ENCODE results near the gene FES. TPM values are rescaled to one million over a fixed set of nuclear protein-coding genes. Genes with fewer than 3 reads are reported as not detected.
A peak's percentile ranks its signal among the peaks of the same experiment; 100 is the strongest.

The FES gene
- total RNA-seq, 1 donor from 2014 or later, result 55.8 TPM

- intact Hi-C loops (cut with micrococcal nuclease), result loop anchor here (5.0 to 10.0 kb wide), 3 partner anchors 242 to 695 kb away; partner anchors contain the start of genes CIB1 and GDPGP1
- Mint-ChIP-seq H3K36me3 (ENCODE audit: low read depth) (peaks cover 7% of the 10 kb centered on the region), H3K27me3 (ENCODE audit: low read depth) (no peaks in the 10 kb centered on the region), H3K27ac (peak overlapping the region; percentile 98), H3K4me1 (ENCODE audit: low read depth) (peaks cover 41% of the 10 kb centered on the region), H3K9me3 (no peaks in the 10 kb centered on the region), H3K4me3 (ENCODE audit: low read depth) (peak overlapping the region; percentile 92)
- no peak for DNase-seq (ENCODE audit: low spot score)
Observed at GRCh38 chr15:90929246-90930019, 45.1 kb downstream of the FES start.

DNA sequence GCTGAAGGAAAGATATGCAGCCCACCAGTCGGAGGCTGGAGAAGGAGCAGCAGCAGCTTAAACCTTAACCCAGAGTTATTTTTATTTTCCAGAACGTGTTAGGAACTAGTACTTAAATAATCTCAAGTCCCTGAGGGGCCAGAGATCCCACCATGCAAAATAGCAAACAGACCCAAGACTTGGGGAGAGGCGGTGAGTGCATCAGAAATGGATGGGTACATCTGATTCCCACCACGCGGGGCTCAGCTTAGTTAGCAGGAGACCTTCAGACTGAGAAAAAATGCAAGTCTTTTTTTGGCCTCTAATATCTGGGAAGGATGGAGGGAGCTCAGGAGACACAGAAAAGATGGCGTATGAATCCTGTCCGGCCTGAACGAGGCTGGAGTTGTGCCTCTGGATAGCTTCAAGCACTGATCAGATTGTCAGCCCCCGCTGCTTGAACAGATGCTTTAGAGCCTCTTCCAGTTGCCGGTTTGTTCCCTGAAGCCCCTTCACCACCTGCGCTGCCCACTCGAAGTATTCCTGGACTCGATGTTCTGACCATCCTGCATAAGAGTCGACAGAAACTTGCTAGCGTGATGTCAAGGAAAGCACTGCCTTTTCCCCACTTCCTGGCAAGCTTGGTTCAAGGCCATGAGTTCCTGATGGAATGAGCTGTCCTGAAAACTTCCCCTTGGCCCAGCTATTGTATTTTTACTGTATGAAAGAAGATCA, 46.7 kb downstream of the FES start:
- DNase-seq (ENCODE audit: low spot score), result no peak
- peak overlapping the region; percentile 92 for H3K4me3 Mint-ChIP-seq (ENCODE audit: low read depth)
- no peaks in the 10 kb centered on the region for H3K27me3 Mint-ChIP-seq (ENCODE audit: low read depth)
- peaks cover 4% of the 10 kb centered on the region for H3K36me3 Mint-ChIP-seq (ENCODE audit: low read depth)
- no peaks in the 10 kb centered on the region for H3K9me3 Mint-ChIP-seq
- peaks cover 41% of the 10 kb centered on the region for H3K4me1 Mint-ChIP-seq (ENCODE audit: low read depth)
- intact Hi-C loops (cut with micrococcal nuclease), result loop anchor here (1.0 to 10.0 kb wide), 4 partner anchors 29 to 696 kb away; partner anchors contain the start of genes CIB1 and GDPGP1
- H3K27ac Mint-ChIP-seq, result peak overlapping the region; percentile 98

DNA sequence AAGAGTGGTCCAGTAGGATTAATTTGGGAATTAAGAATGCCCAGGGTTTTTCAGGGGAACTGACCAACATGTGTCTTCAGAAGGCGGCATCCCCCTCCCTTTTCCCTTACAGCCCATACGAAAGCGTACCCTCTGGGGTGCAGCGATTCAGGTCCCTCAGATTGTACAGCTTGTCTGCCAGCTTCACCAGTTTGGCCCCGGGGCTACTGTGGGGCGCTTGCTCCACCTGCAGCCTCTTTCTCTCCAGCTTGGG, 47.2 kb downstream of the FES start:
- Mint-ChIP-seq H3K36me3 (ENCODE audit: low read depth) (peaks cover 9% of the 10 kb centered on the region), H3K4me1 (ENCODE audit: low read depth) (peaks cover 46% of the 10 kb centered on the region), H3K27ac (peak overlapping the region; percentile 98), H3K27me3 (ENCODE audit: low read depth) (no peaks in the 10 kb centered on the region), H3K9me3 (no peaks in the 10 kb centered on the region), H3K4me3 (ENCODE audit: low read depth) (peak overlapping the region; percentile 92)
- intact Hi-C loops (cut with micrococcal nuclease), result loop anchor here (1.0 to 10.0 kb wide), 4 partner anchors 29 to 697 kb away; partner anchors contain the start of genes CIB1 and GDPGP1
- no peak for DNase-seq (ENCODE audit: low spot score)

DNA sequence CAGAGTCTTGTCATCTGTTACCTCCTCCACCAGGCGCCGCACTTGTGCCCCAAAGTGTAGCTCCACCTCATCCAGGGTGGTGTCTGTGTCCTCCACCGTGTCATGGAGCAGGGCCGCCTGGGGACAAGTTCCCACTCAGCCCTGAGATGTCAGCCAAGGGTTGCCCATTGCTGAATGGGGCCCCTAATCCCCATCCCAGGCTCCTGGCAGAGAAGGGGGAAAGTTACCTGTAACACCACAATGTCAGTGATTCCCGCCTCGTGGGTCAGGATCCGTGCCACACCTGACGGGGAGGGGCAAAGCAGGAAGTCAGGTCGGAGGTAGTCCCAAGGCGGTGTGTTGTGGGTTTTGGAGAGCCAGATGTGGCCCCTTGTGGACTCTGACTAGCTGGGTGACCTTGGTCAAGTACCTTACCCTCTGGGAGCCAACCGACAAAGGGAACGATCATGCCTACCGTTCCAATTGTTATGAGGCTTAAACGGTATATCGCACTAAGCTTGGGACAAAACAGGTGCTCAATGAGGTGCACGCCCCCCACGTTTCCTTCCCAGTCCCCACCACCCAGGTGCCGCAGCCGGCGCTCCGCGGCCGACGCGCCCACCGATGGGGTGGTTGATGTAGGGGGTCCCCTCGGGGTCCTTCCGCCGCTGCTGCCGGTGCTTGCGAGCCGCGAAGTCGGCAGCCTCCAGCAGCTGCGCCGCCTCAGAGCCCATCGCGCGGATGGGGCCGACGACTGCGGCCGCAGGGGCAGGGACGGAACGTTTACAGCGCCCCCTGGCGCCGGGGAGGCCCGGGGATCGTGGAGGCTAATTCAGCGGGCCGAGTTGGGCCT, 47.7 kb downstream of the FES start, which contains the start of gene HDDC3:
TSS of gene HDDC3 (minus strand) at position 722 of the 832 bp plus-strand sequence. CDS start at position 713, 9 bp downstream.
- Mint-ChIP-seq H3K27ac (peak within 1 kb of the TSS; percentile 98), H3K4me3 (ENCODE audit: low read depth) (peak within 1 kb of the TSS; percentile 92), H3K36me3 (ENCODE audit: low read depth) (peaks cover 15% of the 10 kb centered on the region), H3K9me3 (no peaks in the 10 kb centered on the region), H3K27me3 (ENCODE audit: low read depth) (no peaks in the 10 kb centered on the region), H3K4me1 (ENCODE audit: low read depth) (peaks cover 50% of the 10 kb centered on the region)
- peak; percentile 85 for DNase-seq (ENCODE audit: low spot score)
- intact Hi-C loops (cut with micrococcal nuclease), result loop anchor here (1.0 to 10.0 kb wide), 5 partner anchors 30 to 697 kb away; partner anchors contain the start of genes CIB1 and GDPGP1

DNA sequence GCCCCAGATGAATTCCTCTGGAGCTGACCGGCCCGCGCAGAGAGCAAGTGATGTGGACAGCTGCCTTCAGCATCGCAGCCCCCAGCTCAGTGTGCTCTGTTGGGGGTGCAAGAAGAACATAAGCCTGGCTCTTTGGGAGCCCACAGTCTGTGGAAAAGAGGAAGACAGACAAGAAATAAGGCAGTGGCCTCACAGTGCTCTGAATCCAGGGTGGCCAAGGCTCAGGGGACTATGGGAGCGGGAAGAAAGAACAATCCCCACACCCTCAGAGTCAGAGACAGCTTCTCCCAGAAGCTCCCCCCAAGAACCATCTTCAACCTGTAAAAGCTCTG, 48.3 kb downstream of the FES start:
- Mint-ChIP-seq H3K36me3 (ENCODE audit: low read depth) (peaks cover 16% of the 10 kb centered on the region), H3K27ac (peak overlapping the region; percentile 98), H3K4me1 (ENCODE audit: low read depth) (peaks cover 50% of the 10 kb centered on the region), H3K9me3 (no peaks in the 10 kb centered on the region), H3K27me3 (ENCODE audit: low read depth) (no peaks in the 10 kb centered on the region), H3K4me3 (ENCODE audit: low read depth) (peak overlapping the region; percentile 92)
- intact Hi-C loops (cut with micrococcal nuclease), result loop anchor here (1.0 to 10.0 kb wide), 4 partner anchors 245 to 698 kb away; partner anchors contain the start of genes CIB1 and GDPGP1
- no peak for DNase-seq (ENCODE audit: low spot score)

GRCh38 chr15:90933301-90933700, 49.0 kb downstream of the FES start:
- Mint-ChIP-seq H3K27ac (peak overlapping the region; percentile 49), H3K4me1 (ENCODE audit: low read depth) (peaks cover 48% of the 10 kb centered on the region), H3K9me3 (no peaks in the 10 kb centered on the region), H3K27me3 (ENCODE audit: low read depth) (no peaks in the 10 kb centered on the region), H3K36me3 (ENCODE audit: low read depth) (peaks cover 17% of the 10 kb centered on the region), H3K4me3 (ENCODE audit: low read depth) (no peak overlapping the region)
- DNase-seq (ENCODE audit: low spot score), result no peak
- intact Hi-C loops (cut with micrococcal nuclease), result loop anchor here (5.0 to 10.0 kb wide), 3 partner anchors 246 to 698 kb away; partner anchors contain the start of genes CIB1 and GDPGP1

GRCh38 chr15:90934256-90934948, 50.1 kb downstream of the FES start:
- intact Hi-C loops (cut with micrococcal nuclease), result loop anchor here (1.0 to 10.0 kb wide), 5 partner anchors 31 to 700 kb away; partner anchors contain the start of genes CIB1, GDPGP1, MAN2A2 and PRC1
- peaks cover 45% of the 10 kb centered on the region for H3K4me1 Mint-ChIP-seq (ENCODE audit: low read depth)

DNA sequence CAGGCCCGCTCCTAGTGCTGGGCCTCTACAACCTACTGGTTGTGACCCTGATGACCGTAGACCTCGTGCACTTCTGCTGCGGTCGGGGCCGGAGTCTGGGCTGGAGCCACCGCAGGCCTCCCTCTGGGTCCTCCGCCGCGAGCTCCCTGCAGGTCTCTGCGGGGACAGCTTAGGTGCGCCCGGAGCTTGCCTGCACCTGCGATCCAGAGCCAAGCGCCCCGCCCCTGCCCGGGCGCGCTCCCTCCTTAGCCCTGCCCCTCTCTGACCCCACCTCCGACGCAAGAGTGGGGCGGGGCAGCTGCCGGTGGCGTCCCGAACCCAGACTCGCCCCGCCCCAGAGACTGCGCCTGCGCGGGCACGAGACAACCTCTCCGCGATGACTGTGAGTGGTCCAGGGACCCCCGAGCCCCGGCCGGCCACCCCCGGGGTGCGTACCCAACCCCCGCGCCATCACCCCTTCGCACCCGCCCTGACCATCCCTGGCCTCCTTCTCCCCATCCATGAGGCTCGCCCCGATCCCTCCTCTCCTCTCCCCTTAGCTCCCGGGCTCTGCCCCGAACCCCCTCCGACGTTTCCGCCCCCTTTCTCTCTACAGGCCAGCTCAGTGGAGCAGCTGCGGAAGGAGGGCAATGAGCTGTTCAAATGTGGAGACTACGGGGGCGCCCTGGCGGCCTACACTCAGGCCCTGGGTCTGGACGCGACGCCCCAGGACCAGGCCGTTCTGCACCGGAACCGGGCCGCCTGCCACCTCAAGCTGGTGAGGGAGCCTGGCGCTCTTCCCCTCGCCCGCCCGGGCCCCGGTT, 50.8 kb downstream of the FES start, which contains the start of gene UNC45A:
TSS of gene UNC45A (plus strand) at position 337 of the 803 bp plus-strand sequence. CDS start at position 377, 40 bp downstream.
- Mint-ChIP-seq H3K4me3 (ENCODE audit: low read depth) (peak within 1 kb of the TSS; percentile 89), H3K9me3 (no peaks in the 10 kb centered on the region), H3K27ac (peak within 1 kb of the TSS; percentile 93), H3K36me3 (ENCODE audit: low read depth) (peaks cover 28% of the 10 kb centered on the region), H3K4me1 (ENCODE audit: low read depth) (peaks cover 43% of the 10 kb centered on the region), H3K27me3 (ENCODE audit: low read depth) (no peaks in the 10 kb centered on the region)
- intact Hi-C loops (cut with micrococcal nuclease), result loop anchor here (1.0 to 10.0 kb wide), 6 partner anchors 19 to 700 kb away; partner anchors contain the start of genes CIB1, GDPGP1, MAN2A2 and PRC1
- peak; percentile 92 for DNase-seq (ENCODE audit: low spot score)

More at GRCh38 chr15:90934256-90934948, 50.1 kb downstream of the FES start:
- H3K27me3 Mint-ChIP-seq (ENCODE audit: low read depth), result no peaks in the 10 kb centered on the region
- DNase-seq (ENCODE audit: low spot score), result peak; percentile 83
- peak overlapping the region; percentile 93 for H3K27ac Mint-ChIP-seq
- H3K36me3 Mint-ChIP-seq (ENCODE audit: low read depth), result peaks cover 20% of the 10 kb centered on the region
- H3K4me3 Mint-ChIP-seq (ENCODE audit: low read depth), result peak overlapping the region; percentile 89
- H3K9me3 Mint-ChIP-seq, result no peaks in the 10 kb centered on the region

GRCh38 chr15:90936823-90937222, 52.5 kb downstream of the FES start:
- peak overlapping the region; percentile 82 for H3K27ac Mint-ChIP-seq
- H3K4me3 Mint-ChIP-seq (ENCODE audit: low read depth), result peak overlapping the region; percentile 89
- intact Hi-C loops (cut with micrococcal nuclease), result loop anchor here (10.0 kb wide), 1 partner anchor 702 kb away; the partner anchor contains the start of genes CIB1 and GDPGP1
- no peaks in the 10 kb centered on the region for H3K9me3 Mint-ChIP-seq
- DNase-seq (ENCODE audit: low spot score), result no peak
- H3K4me1 Mint-ChIP-seq (ENCODE audit: low read depth), result peaks cover 30% of the 10 kb centered on the region
- H3K36me3 Mint-ChIP-seq (ENCODE audit: low read depth), result peaks cover 42% of the 10 kb centered on the region
- H3K27me3 Mint-ChIP-seq (ENCODE audit: low read depth), result no peaks in the 10 kb centered on the region

DNA sequence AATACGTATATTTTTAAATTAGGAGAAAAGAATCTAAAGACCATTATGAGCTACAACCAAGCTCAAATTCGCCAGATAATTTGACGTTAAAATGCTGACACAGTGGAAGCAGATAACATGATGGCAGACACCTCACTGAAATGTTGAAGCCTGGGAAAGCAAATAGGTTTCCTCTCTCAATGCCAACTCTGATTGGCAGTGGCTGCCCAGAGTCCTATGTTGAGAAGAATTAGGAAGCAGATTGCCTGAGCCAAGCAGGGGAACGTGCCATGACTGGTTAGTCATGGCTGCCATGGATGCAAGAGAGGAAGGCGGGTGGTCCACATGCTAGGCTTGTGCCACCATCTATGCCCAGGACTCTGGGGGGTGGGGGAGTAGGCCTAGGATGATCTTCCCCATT, 54.0 kb downstream of the FES start:
- peaks cover 54% of the 10 kb centered on the region for H3K36me3 Mint-ChIP-seq (ENCODE audit: low read depth)

GRCh38 chr15:90939756-90940155, 55.5 kb downstream of the FES start:
- Mint-ChIP-seq H3K36me3 (ENCODE audit: low read depth) (peaks cover 64% of the 10 kb centered on the region), H3K4me3 (ENCODE audit: low read depth) (no peak overlapping the region), H3K4me1 (ENCODE audit: low read depth) (peaks cover 13% of the 10 kb centered on the region), H3K27me3 (ENCODE audit: low read depth) (no peaks in the 10 kb centered on the region), H3K27ac (no peak overlapping the region), H3K9me3 (no peaks in the 10 kb centered on the region)
- DNase-seq (ENCODE audit: low spot score), result no peak
- intact Hi-C loops (cut with micrococcal nuclease), result loop anchor here (10.0 kb wide), 1 partner anchor 705 kb away; the partner anchor contains the start of genes CIB1 and GDPGP1

More for the DNA sequence above, 54.0 kb downstream of the FES start:
- Mint-ChIP-seq H3K27ac (no peak overlapping the region), H3K4me3 (ENCODE audit: low read depth) (no peak overlapping the region), H3K4me1 (ENCODE audit: low read depth) (peaks cover 21% of the 10 kb centered on the region), H3K27me3 (ENCODE audit: low read depth) (no peaks in the 10 kb centered on the region), H3K9me3 (no peaks in the 10 kb centered on the region)
- DNase-seq (ENCODE audit: low spot score), result no peak
- intact Hi-C loops (cut with micrococcal nuclease), result loop anchor here (10.0 kb wide), 1 partner anchor 703 kb away; the partner anchor contains the start of genes CIB1 and GDPGP1

Measured in activated T-helper 2 cell treated with anti-CD3 and anti-CD28 coated beads, Interferon-gamma antibody, Interleukin-2, Interleukin-4, amounts not matched to agents 10 μg/mL and 5 μg/mL and 100 μg/mL, durations not matched to agents 14 hours and 24 hours and 36 hours (primary cell).